ENCODE results near the gene PSMB3. TPM values are rescaled to one million over a fixed set of nuclear protein-coding genes. Genes with fewer than 3 reads are reported as not detected.

The PSMB3 gene
- 100 to 1,000 TPM in 1 of 12 donors, 10 to 100 TPM in 10, not detected in 1; 63.9 to 133 (median 74.8) TPM for polyA plus RNA-seq (ENCODE audit: insufficient read length in 12 of 12)
- long read RNA-seq, donor 1, transcript PSMB3-211 (6 exons, 773 nt), result major isoform, 105 of 143 reads
- long read RNA-seq, donor 1, transcript PSMB3-210 (2 exons, 562 nt), result minor isoform, 18 of 143 reads
- long read RNA-seq, donor 1, transcript PSMB3-209 (3 exons, 426 nt), result minor isoform, 8 of 143 reads
- long read RNA-seq, donor 1, partial matches to known transcripts, result 10 of 143 reads
- long read RNA-seq, donor 1, other reads (novel, unspliced or antisense), result 0 of 143 reads
- long read RNA-seq, donor 2, transcript PSMB3-211 (6 exons, 773 nt), result major isoform, 61 of 76 reads
- long read RNA-seq, donor 2, transcript PSMB3-209 (3 exons, 426 nt), result minor isoform, 6 of 76 reads
- long read RNA-seq, donor 2, transcript PSMB3-210 (2 exons, 562 nt), result minor isoform, 6 of 76 reads
- long read RNA-seq, donor 2, partial matches to known transcripts, result 0 of 76 reads
- long read RNA-seq, donor 2, other reads (novel, unspliced or antisense), result 0 of 76 reads
- long read RNA-seq, donor 3, transcript PSMB3-209 (3 exons, 426 nt), result minor isoform, 9 of 53 reads
- long read RNA-seq, donor 3, transcript PSMB3-211 (6 exons, 773 nt), result major isoform, 31 of 53 reads
- long read RNA-seq, donor 3, transcript PSMB3-210 (2 exons, 562 nt), result minor isoform, 8 of 53 reads
- long read RNA-seq, donor 3, partial matches to known transcripts, result 5 of 53 reads
- long read RNA-seq, donor 3, other reads (novel, unspliced or antisense), result 0 of 53 reads
- long read RNA-seq, donor 4, transcript PSMB3-210 (2 exons, 562 nt), result minor isoform, 6 of 32 reads
- long read RNA-seq, donor 4, transcript PSMB3-211 (6 exons, 773 nt), result major isoform, 17 of 32 reads
- long read RNA-seq, donor 4, partial matches to known transcripts, result 5 of 32 reads
- long read RNA-seq, donor 4, other reads (novel, unspliced or antisense), result 0 of 32 reads
- long read RNA-seq, donor 5, transcript PSMB3-210 (2 exons, 562 nt), result minor isoform, 5 of 12,080 reads
- long read RNA-seq, donor 5, transcript PSMB3-211 (6 exons, 773 nt), result major isoform, 70 of 12,080 reads
- long read RNA-seq, donor 5, partial matches to known transcripts, result 11,689 of 12,080 reads
- long read RNA-seq, donor 5, other reads (novel, unspliced or antisense), result 311 of 12,080 reads
- long read RNA-seq, donor 6, transcript PSMB3-211 (6 exons, 773 nt), result major isoform, 36 of 57 reads
- long read RNA-seq, donor 6, transcript PSMB3-210 (2 exons, 562 nt), result minor isoform, 11 of 57 reads
- long read RNA-seq, donor 6, partial matches to known transcripts, result 6 of 57 reads
- long read RNA-seq, donor 6, other reads (novel, unspliced or antisense), result 0 of 57 reads
- long read RNA-seq, donor 7, transcript PSMB3-210 (2 exons, 562 nt), result minor isoform, 5 of 47 reads
- long read RNA-seq, donor 7, transcript PSMB3-211 (6 exons, 773 nt), result major isoform, 30 of 47 reads
- long read RNA-seq, donor 7, transcript PSMB3-209 (3 exons, 426 nt), result minor isoform, 6 of 47 reads
- long read RNA-seq, donor 7, partial matches to known transcripts, result 5 of 47 reads
- long read RNA-seq, donor 7, other reads (novel, unspliced or antisense), result 0 of 47 reads
- long read RNA-seq, donor 8, transcript PSMB3-209 (3 exons, 426 nt), result minor isoform, 5 of 72 reads
- long read RNA-seq, donor 8, transcript PSMB3-210 (2 exons, 562 nt), result minor isoform, 7 of 72 reads
- long read RNA-seq, donor 8, transcript PSMB3-211 (6 exons, 773 nt), result major isoform, 59 of 72 reads
- long read RNA-seq, donor 8, partial matches to known transcripts, result 0 of 72 reads
- long read RNA-seq, donor 8, other reads (novel, unspliced or antisense), result 0 of 72 reads
- long read RNA-seq, donor 9, transcript PSMB3-209 (3 exons, 426 nt), result minor isoform, 5 of 50 reads
- long read RNA-seq, donor 9, transcript PSMB3-211 (6 exons, 773 nt), result major isoform, 38 of 50 reads
- long read RNA-seq, donor 9, transcript PSMB3-210 (2 exons, 562 nt), result minor isoform, 5 of 50 reads
- long read RNA-seq, donor 9, partial matches to known transcripts, result 0 of 50 reads
- long read RNA-seq, donor 9, other reads (novel, unspliced or antisense), result 0 of 50 reads
- long read RNA-seq, donor 10, transcript PSMB3-211 (6 exons, 773 nt), result major isoform, 57 of 68 reads
- long read RNA-seq, donor 10, partial matches to known transcripts, result 5 of 68 reads
- long read RNA-seq, donor 10, other reads (novel, unspliced or antisense), result 0 of 68 reads
- long read RNA-seq, donor 11, transcript PSMB3-209 (3 exons, 426 nt), result minor isoform, 11 of 101 reads
- long read RNA-seq, donor 11, transcript PSMB3-211 (6 exons, 773 nt), result major isoform, 79 of 101 reads
- long read RNA-seq, donor 11, transcript PSMB3-210 (2 exons, 562 nt), result minor isoform, 9 of 101 reads
- long read RNA-seq, donor 11, partial matches to known transcripts, result 0 of 101 reads
- long read RNA-seq, donor 11, other reads (novel, unspliced or antisense), result 0 of 101 reads

- DNase-seq, result peak; percentile 98
Observed at GRCh38 chr17:38752308-38753070, at the start of gene PSMB3. Gene PSMB3 (plus strand): TSS chr17:38752741. CDS start chr17:38752827, 86 bp downstream.

DNA sequence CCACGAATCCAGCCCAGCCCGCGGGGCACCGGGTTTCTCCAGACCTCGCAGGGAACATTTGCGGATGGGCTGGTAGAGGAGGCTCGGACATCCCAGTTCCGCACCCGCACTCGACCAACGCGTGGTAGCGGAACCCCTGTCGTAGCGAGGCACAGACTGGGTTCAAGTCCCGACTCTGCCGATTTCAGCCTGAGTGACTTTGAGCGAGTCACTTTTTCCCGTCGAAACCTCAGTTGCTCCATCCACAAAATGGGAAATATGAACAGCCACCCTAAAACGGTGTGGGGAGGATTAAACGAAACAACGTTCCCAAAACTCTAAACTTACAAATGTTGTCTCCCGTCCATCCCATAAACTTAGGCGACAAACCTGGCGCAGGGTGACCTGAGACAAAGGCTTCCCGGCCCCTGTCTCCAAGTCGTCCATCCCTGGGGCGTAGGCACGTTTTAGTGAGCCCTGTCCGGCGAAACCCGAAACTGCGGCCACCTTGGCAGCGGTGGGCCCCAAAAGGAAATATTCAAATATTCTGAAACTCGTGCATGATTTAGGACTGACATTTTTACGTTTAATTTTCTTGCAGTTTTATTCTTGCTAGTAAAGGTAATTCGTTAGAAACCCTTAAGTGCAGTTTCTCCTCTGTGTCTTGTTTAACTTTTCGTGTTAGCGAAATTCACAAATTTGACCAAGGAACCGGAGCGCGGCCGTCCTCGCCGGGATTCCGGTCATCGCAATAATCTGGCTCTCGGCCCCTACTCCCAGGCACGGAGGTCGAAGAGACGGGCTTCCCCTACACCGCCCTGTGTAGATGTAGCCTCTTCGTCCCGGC, 49.4 kb upstream of the PSMB3 start:
- DNase-seq, result no peak

GRCh38 chr17:38703742-38704605, 48.6 kb upstream of the PSMB3 start:
- DNase-seq, result no peak

GRCh38 chr17:38704606-38705522, 47.7 kb upstream of the PSMB3 start, which contains the start of gene MLLT6:
Gene MLLT6 (plus strand): TSS chr17:38705273. CDS start chr17:38705633, 360 bp downstream.
- DNase-seq, result peak; percentile 75

DNA sequence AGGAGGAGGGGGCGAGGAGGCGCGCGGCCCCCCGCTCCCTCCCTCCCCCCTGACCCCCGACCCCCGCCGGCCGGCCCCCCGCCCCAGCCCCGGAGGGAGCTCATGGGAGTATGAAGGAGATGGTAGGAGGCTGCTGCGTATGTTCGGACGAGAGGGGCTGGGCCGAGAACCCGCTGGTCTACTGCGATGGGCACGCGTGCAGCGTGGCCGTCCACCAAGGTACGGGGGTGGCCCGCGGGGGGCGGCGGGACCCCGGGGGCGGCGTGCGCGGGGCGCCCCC, 47.1 kb upstream of the PSMB3 start:
- DNase-seq, result no peak

GRCh38 chr17:38705803-38706504, 46.6 kb upstream of the PSMB3 start:
- no peak for DNase-seq

DNA sequence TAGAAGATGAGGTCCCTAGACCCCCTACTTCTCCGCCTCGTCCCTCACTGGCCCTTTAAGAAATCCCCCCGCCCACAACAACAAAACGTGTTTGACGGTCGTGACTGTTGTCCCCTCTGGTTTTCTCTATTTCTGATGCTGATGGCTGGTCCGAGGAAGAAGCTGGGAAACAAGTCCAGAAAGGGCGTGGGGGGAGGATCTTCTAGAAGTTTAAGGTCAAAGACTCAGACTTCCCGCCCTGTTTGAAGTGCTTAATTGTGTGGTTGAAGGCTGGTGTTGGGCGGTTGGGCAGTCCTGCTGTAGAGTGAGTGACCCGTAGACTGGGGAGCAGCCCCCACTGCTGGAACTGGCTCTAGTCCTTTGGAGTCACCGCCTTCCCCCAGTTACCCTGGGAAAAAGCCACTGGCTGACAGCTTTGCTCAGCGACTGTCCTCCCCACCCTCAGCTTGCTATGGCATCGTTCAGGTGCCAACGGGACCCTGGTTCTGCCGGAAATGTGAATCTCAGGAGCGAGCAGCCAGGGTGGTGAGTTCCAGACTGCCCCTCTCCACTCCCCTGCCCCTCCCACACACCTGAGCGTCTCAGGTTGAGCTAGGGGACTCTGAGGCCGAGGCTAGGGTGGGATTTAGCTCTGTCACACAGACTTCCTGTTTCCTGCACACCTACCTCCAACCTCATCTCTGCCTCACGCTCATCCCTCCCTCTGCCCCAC, 45.9 kb upstream of the PSMB3 start:
- no peak for DNase-seq

- DNase-seq, result no peak
Observed at GRCh38 chr17:38707678-38708351, 44.7 kb upstream of the PSMB3 start.

GRCh38 chr17:38709104-38709820, 43.3 kb upstream of the PSMB3 start:
- DNase-seq, result no peak

GRCh38 chr17:38709864-38710603, 42.5 kb upstream of the PSMB3 start:
- DNase-seq, result no peak

DNA sequence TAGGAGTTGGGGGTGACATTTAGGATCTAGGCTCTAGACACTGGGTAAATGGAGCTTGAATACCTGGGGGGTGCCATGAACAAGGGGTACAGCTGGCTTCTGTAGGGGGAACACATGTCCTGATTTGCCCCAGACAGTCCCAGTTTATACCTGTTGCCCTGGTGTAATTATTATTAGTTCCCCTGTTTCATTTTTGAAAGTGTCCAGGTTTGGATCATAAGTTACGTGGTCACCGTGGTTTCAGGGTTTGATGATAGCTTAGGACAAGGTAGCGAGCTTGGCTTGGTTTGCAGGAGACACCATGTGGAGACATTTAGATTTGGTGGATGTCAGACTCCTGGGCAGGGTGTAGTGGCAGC, 42.0 kb upstream of the PSMB3 start:
- no peak for DNase-seq

- DNase-seq, result no peak
Observed at GRCh38 chr17:38710985-38711384, 41.6 kb upstream of the PSMB3 start.

Data from muscle of arm (tissue), 14 donors.